AG10803 (cell line): Measurements from ENCODE around the gene CTDSP1.

Experiments used
- DNase-seq: peaks from one replicate; pipeline ENCODE4 v3.0.0; 2010; ENCODE audit warnings: low read depth
- H3K4me3 ChIP-seq: 2 replicates; pipeline ENCODE4 v1.5.1; 2011; ENCODE audit warnings: mild to moderate bottlenecking, low read length, control low read depth
- TF ChIP-seq, protein P1 (sequence below): conservative IDR thresholded peaks from 2 replicates; pipeline ENCODE4 v1.5.1; 2011; ENCODE audit warnings: mild to moderate bottlenecking, low read length, control low read depth, inconsistent platforms

Gene CTDSP1

DNA sequence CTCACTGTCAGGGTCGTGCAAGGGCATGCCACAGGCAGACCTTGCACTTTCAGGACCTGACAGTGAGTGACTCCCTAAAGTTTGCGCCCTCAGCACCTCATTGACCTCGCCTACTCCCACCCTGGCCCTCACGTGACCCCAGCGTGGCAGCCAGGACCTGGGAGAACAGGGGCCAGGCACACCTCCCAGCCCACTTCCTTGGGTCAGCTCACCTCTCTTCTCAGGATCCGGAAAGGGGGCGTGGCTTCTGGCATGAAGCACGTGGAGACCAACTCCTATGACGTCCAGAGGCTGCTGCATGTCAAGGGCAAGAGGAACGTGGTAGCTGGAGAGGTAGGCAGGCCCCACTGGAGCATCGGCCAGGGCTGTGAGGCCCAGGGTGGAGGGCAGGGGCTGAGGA is 28.1 kb downstream of the CTDSP1 start:
- DNase-seq: no peak
- TF ChIP-seq, protein P1, sequence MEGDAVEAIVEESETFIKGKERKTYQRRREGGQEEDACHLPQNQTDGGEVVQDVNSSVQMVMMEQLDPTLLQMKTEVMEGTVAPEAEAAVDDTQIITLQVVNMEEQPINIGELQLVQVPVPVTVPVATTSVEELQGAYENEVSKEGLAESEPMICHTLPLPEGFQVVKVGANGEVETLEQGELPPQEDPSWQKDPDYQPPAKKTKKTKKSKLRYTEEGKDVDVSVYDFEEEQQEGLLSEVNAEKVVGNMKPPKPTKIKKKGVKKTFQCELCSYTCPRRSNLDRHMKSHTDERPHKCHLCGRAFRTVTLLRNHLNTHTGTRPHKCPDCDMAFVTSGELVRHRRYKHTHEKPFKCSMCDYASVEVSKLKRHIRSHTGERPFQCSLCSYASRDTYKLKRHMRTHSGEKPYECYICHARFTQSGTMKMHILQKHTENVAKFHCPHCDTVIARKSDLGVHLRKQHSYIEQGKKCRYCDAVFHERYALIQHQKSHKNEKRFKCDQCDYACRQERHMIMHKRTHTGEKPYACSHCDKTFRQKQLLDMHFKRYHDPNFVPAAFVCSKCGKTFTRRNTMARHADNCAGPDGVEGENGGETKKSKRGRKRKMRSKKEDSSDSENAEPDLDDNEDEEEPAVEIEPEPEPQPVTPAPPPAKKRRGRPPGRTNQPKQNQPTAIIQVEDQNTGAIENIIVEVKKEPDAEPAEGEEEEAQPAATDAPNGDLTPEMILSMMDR: no peak
- H3K4me3 ChIP-seq: no peak overlapping the region

DNA sequence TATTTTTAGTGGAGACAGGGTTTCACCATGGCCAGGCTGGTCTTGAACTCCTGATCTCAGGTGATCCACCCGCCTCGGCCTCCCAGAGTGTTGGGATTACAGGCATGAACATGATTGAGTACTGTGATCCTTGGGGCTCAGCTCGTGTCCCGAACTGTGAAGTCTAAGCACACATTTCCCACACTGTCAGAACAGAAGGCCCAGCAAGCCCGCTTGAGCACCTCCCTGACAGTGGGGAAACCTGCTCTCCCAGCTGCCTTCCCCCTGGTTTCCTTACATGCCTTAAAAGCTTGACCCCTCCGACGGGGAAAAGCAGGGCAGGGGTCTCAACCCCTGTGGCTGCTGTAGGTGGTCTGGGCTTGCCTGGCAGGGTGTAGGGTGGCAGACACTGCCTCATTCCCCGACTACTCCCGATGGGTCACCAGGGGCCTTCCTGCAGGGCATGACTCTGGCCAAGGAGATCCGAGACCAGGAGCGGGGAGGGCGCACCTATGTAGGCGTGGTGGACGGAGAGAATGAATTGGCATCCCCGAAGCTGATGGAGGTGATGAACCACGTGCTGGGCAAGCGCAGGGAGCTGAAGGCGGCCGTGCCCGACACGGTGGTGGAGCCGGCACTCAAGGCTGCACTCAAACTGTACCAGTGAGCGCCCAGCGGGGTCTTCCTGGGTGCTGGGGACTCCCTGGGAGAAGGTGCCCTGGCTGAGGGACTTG is 29.3 kb downstream of the CTDSP1 start:
- no peak overlapping the region for H3K4me3 ChIP-seq
- TF ChIP-seq, protein P1: no peak
- no peak for DNase-seq

DNA sequence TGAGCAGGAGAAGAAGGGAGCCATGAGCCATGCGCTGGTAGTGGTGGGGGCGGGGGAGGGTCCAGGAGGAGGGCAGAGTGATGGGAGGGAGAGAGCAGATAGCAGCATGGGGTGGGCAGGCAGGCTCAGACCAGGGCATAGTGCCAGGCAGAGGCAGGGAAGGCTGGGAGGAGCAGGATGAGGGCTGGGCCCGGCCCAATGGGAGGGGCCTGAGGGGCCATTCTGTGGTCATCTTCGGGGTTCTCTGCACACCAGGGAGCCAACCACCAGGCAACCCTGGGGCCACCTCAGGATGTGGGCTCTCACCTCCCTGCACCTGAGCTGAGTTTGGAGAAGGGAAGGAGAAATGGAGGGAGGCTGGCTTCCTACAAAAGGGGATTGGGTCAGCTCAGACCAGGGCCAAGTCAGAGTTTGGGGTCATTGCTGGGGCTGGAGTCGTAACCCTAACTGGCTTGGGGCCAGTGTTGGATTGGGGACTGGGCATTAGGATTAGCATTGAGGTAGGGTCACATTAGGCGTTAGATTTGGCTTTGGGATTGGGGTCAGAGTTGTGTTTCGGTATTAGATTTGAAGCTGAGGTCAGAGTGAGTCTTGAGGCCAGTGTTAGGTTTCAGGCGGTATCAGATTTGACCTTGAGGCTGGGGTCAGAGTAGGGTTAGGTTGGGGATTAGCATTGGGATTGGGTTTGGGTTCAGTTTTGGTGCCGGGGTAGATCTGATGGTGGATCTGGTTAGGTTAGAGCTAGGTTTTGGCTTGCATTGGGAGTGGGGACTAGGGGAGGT is 30.4 kb downstream of the CTDSP1 start:
- no peak for DNase-seq
- H3K4me3 ChIP-seq: no peak overlapping the region
- TF ChIP-seq, protein P1: no peak

DNA sequence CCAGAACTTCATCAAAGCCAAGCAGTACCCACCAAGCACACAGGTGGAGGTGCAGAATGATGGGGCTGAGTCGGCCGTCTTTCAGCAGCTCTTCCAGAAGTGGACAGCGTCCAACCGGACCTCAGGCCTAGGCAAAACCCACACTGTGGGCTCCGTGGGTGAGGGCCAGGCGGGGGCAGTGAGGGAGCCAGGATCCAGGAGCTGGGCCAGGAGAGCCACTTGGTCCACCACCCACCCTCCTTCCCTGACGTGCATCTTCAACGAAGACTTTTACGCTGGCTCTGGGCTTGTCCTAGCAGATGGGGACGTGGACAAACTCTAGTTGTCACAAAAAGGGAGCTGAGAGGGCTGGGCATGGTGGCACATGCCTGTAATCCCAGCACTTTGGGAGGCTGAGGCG is 31.1 kb downstream of the CTDSP1 start:
- no peak overlapping the region for H3K4me3 ChIP-seq
- no peak for DNase-seq
- TF ChIP-seq, protein P1: no peak

DNA sequence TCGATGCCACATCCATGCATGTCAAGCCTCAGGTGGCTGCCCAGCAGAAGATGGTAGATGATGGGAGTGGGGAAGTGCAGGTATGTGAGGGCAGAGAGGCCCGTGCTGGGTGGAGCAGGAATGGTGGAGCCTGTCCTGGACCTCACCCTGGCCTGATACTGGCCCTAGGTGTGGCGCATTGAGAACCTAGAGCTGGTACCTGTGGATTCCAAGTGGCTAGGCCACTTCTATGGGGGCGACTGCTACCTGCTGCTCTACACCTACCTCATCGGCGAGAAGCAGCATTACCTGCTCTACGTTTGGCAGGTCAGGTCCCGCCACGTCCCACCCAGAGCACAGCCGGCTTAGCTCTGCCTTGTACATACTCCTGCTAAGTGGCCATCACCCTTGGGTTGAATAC is 32.2 kb downstream of the CTDSP1 start:
- no peak overlapping the region for H3K4me3 ChIP-seq
- TF ChIP-seq, protein P1: no peak
- no peak for DNase-seq

DNA sequence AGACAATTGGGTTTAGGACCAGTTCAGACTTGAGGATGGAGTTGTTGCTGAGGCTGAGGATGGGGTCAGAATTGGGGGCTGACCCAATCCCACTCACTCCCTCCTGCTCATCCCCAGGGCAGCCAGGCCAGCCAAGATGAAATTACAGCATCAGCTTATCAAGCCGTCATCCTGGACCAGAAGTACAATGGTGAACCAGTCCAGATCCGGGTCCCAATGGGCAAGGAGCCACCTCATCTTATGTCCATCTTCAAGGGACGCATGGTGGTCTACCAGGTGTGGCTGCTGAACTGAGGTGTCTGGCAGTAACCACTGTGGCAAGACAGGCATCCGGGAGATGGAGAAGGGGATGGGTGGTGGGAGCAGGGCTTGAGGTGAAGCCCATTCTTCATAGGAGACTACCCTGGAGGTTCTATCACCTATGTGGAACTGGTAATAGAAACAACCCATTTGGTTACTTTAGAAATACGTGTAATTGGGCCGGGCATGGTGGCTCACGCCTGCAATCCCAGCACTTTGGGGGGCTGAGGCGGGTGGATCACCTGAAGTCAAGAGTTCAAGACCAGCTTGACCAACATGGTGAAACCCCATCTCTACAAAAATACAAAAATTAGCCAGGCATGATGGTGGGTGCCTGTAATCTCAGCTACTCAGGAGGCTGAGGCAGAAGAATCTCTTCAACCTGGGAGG is 33.2 kb downstream of the CTDSP1 start:
- H3K4me3 ChIP-seq: no peak overlapping the region
- TF ChIP-seq, protein P1: no peak
- DNase-seq: no peak
